AG04450 (cell line): Measurements from ENCODE around the gene ID2. TPM values are rescaled to one million over a fixed set of nuclear protein-coding genes. Genes with fewer than 3 reads are reported as not detected.

Source experiments
- CTCF ChIA-PET: fragments of 300-600, 350-600 bp; formaldehyde crosslinking; extraction: SDS; loops from one replicate; lab custom pipeline; 2022; ENCODE audit warnings: antibody characterized with exemption, inconsistent platforms; lab: Charles Lee
- POLR2A ChIA-PET: fragments of 350-600 bp; formaldehyde crosslinking; extraction: SDS; loops from one replicate; lab custom pipeline; 2021; ENCODE audit warnings: antibody characterized with exemption, inconsistent platforms; lab: Yijun Ruan, JAX
- DNase-seq: peaks from one replicate; pipeline ENCODE4 v3.0.0-alpha.2; 2011; ENCODE audit warnings: low read depth, low spot score
- H3K27ac ChIP-seq: one replicate; pipeline ENCODE4 v1.5.1; 2012; ENCODE audit warnings: low read depth, low read length, control low read depth
- H3K27me3 ChIP-seq: one replicate; pipeline ENCODE4 v1.6.0; 2012; ENCODE audit warnings: low read length; ENCODE audit not compliant: control insufficient read depth, insufficient read depth
- H3K4me3 ChIP-seq: 2 replicates; pipeline ENCODE4 v1.5.1; 2011; ENCODE audit warnings: mild to moderate bottlenecking, low read depth, low read length, control low read depth
- H3K9me3 ChIP-seq: 2 replicates; pipeline ENCODE4 v1.5.1; 2012; ENCODE audit warnings: low read length; ENCODE audit not compliant: control insufficient read depth, insufficient read depth
- CTCF ChIP-seq: IDR thresholded peaks from 2 replicates; pipeline ENCODE4 v1.5.1; 2011; ENCODE audit warnings: low read depth, low read length, control low read depth, inconsistent platforms
- polyA plus RNA-seq: library from polyadenylated mRNA; depleted of rRNA; stranded (reverse); fragments of >200 nt; gene quantifications from 2 replicates; pipeline ENCODE4 v1.2.3, GENCODE V29; 2011

Gene ID2
- polyA plus RNA-seq, 1 experiment = 74.3 TPM

- H3K4me3 ChIP-seq = peak overlapping the region; percentile 67
- ChIA-PET POLR2A (interaction anchor here (0.9 to 5.0 kb wide), 8 partner anchors 17 to 135 kb away, joined by 3 to 90 read pairs (median 10); no protein-coding TSS in a partner anchor), CTCF (no interaction called here)
- TF ChIP-seq CTCF = no peak
- peaks cover 6% of the 10 kb centered on the region for H3K9me3 ChIP-seq
- peak overlapping the region; percentile 87 for H3K27ac ChIP-seq
- no peaks in the 10 kb centered on the region for H3K27me3 ChIP-seq
- DNase-seq = peak; percentile 73
Measured at GRCh38 chr2:8678731-8679566, 2.9 kb upstream of the ID2 start.

- Histone ChIP-seq H3K9me3 (peaks cover 6% of the 10 kb centered on the region), H3K27ac (peak overlapping the region; percentile 87), H3K4me3 (peak overlapping the region; percentile 67), H3K27me3 (no peaks in the 10 kb centered on the region)
- DNase-seq = no peak
- no peak for TF ChIP-seq CTCF
- CTCF ChIA-PET = no interaction called here
- POLR2A ChIA-PET = interaction anchor here (0.9 to 5.0 kb wide), 8 partner anchors 17 to 136 kb away, joined by 3 to 90 read pairs (median 10); no protein-coding TSS in a partner anchor
Measured at GRCh38 chr2:8679567-8679826, 2.4 kb upstream of the ID2 start.

- ChIA-PET CTCF (interaction anchor here (0.6 to 3.6 kb wide), 8 partner anchors 44 to 1583 kb away, joined by 3 to 19 read pairs (median 4); no protein-coding TSS in a partner anchor), POLR2A (interaction anchor here (0.6 to 5.0 kb wide), 12 partner anchors 17 to 557 kb away, joined by 3 to 90 read pairs (median 10); no protein-coding TSS in a partner anchor)
- peaks cover under 1% of the 10 kb centered on the region for H3K9me3 ChIP-seq
- H3K27ac ChIP-seq = peak overlapping the region; percentile 87
- TF ChIP-seq CTCF = no peak
- H3K27me3 ChIP-seq = no peaks in the 10 kb centered on the region
- peak overlapping the region; percentile 67 for H3K4me3 ChIP-seq
- DNase-seq = no peak
Measured at GRCh38 chr2:8679827-8680731, 1.8 kb upstream of the ID2 start.

GRCh38 chr2:8680822-8681760, 765 bp upstream of the ID2 start:
- Histone ChIP-seq H3K9me3 (no peaks in the 10 kb centered on the region; the same call in 1 of the 2 replicates), H3K27me3 (no peaks in the 10 kb centered on the region), H3K4me3 (peak overlapping the region; percentile 64), H3K27ac (peak overlapping the region; percentile 85)
- ChIA-PET POLR2A (interaction anchor here (0.6 to 5.0 kb wide), 57 partner anchors 11 to 1253 kb away, joined by 3 to 90 read pairs (median 4); partner anchors contain the start of gene MBOAT2), CTCF (interaction anchor here (0.6 to 3.6 kb wide), 9 partner anchors 9 to 1584 kb away, joined by 3 to 19 read pairs (median 4); no protein-coding TSS in a partner anchor)
- peak; percentile 14; the same call in 1 of the 2 replicates for TF ChIP-seq CTCF
- peak; percentile 65 for DNase-seq
